Fibroblast of the conjunctiva (primary cell): Measurements from ENCODE around the gene NSG2.

Experiments
- DNase-seq: peaks from one replicate; pipeline ENCODE4 v3.0.0-alpha.2; 2010; ENCODE audit warnings: low read depth

The NSG2 gene

GRCh38 chr5:174149989-174150388, 104.5 kb downstream of the NSG2 start:
- no peak for DNase-seq

- DNase-seq, result no peak
These were observed 106.2 kb downstream of the NSG2 start for GRCh38 chr5:174151599-174152181.

- DNase-seq, result no peak
These were observed 109.1 kb downstream of the NSG2 start for GRCh38 chr5:174154559-174154958.

- DNase-seq, result no peak
These were observed 109.8 kb downstream of the NSG2 start for GRCh38 chr5:174155281-174155680.

- DNase-seq, result no peak
These were observed 110.2 kb downstream of the NSG2 start for GRCh38 chr5:174155706-174156105.

- DNase-seq, result no peak
These were observed 111.5 kb downstream of the NSG2 start for GRCh38 chr5:174157048-174157447.
